Esophagus mucosa (tissue), 1 donor: ENCODE results near the gene AMOTL1. TPM values are rescaled to one million over a fixed set of nuclear protein-coding genes. Genes with fewer than 3 reads are reported as not detected.
"Not testable (repeated sequence)": the region's sequence is repeated elsewhere in the genome, so short reads cannot be mapped to it uniquely, and the experiment has no call there.

Experiments used
- ATAC-seq: fragments of 200-7000 bp; cut with Tn5 transposase; one replicate; pipeline ENCODE4 v1.9.1; 2020
- total RNA-seq: library from RNA; stranded (reverse); gene quantifications from one replicate; pipeline ENCODE4 v1.2.4, GENCODE V29; 2023
- donor health status: DM: yes; HTN: yes; CAD: no.

AMOTL1 gene
- total RNA-seq, 1 donor from 2014 or later = 52.4 TPM

GRCh38 chr11:94882931-94883330 lies 114.8 kb downstream of the AMOTL1 start:
- peak; percentile 74 for ATAC-seq

- ATAC-seq = no peak
These were observed 115.7 kb downstream of the AMOTL1 start for GRCh38 chr11:94883878-94884277.

- ATAC-seq = no peak
These were observed 116.2 kb downstream of the AMOTL1 start for GRCh38 chr11:94884376-94884775.

GRCh38 chr11:94885133-94885532 lies 117.0 kb downstream of the AMOTL1 start:
- peak; percentile 70 for ATAC-seq

GRCh38 chr11:94885581-94885980 lies 117.4 kb downstream of the AMOTL1 start:
- no peak for ATAC-seq

GRCh38 chr11:94888204-94888603 lies 120.0 kb downstream of the AMOTL1 start:
- no peak for ATAC-seq

- no peak for ATAC-seq
These were observed 127.3 kb downstream of the AMOTL1 start for GRCh38 chr11:94895451-94895850.

GRCh38 chr11:94895971-94896370 lies 127.8 kb downstream of the AMOTL1 start:
- peak; percentile 86 for ATAC-seq

- peak; percentile 58 for ATAC-seq
These were observed 129.2 kb downstream of the AMOTL1 start for GRCh38 chr11:94897330-94897768.

GRCh38 chr11:94907226-94907625 lies 139.1 kb downstream of the AMOTL1 start:
- ATAC-seq = no peak

- no peak for ATAC-seq
These were observed 141.2 kb downstream of the AMOTL1 start for GRCh38 chr11:94909371-94909820.

- ATAC-seq = no peak
These were observed 142.1 kb downstream of the AMOTL1 start for GRCh38 chr11:94910270-94910669.

- ATAC-seq = no peak
These were observed 142.6 kb downstream of the AMOTL1 start for GRCh38 chr11:94910779-94911178.

- no peak for ATAC-seq
These were observed 144.7 kb downstream of the AMOTL1 start for GRCh38 chr11:94912806-94913205.

GRCh38 chr11:94913718-94914394 lies 145.7 kb downstream of the AMOTL1 start:
- ATAC-seq = not testable (repeated sequence)

- no peak for ATAC-seq
These were observed 152.2 kb downstream of the AMOTL1 start for GRCh38 chr11:94920311-94920710.

- no peak for ATAC-seq
These were observed 154.3 kb downstream of the AMOTL1 start for GRCh38 chr11:94922321-94923003.

- no peak for ATAC-seq
These were observed 154.8 kb downstream of the AMOTL1 start for GRCh38 chr11:94923004-94923334.

GRCh38 chr11:94924171-94924572 lies 156.0 kb downstream of the AMOTL1 start:
- ATAC-seq = no peak

- no peak for ATAC-seq
These were observed 156.5 kb downstream of the AMOTL1 start for GRCh38 chr11:94924612-94925011.

GRCh38 chr11:94925422-94926270 lies 157.5 kb downstream of the AMOTL1 start:
- no peak for ATAC-seq

- no peak for ATAC-seq
These were observed 158.1 kb downstream of the AMOTL1 start for GRCh38 chr11:94926271-94926625.
